Anterior cingulate cortex (tissue), 58 donors: Measurements from ENCODE around the gene COX6A2.
A peak's percentile ranks its signal among the peaks of the same experiment; 100 is the strongest.
"Not testable (repeated sequence)": the region's sequence is repeated elsewhere in the genome, so short reads cannot be mapped to it uniquely, and the experiment has no call there.

Experiments used
- DNase-seq, 58 donors: peaks; one replicate each; lab custom pipeline; 2025; lab: John Stamatoyannopoulos, UW

COX6A2 gene

DNA sequence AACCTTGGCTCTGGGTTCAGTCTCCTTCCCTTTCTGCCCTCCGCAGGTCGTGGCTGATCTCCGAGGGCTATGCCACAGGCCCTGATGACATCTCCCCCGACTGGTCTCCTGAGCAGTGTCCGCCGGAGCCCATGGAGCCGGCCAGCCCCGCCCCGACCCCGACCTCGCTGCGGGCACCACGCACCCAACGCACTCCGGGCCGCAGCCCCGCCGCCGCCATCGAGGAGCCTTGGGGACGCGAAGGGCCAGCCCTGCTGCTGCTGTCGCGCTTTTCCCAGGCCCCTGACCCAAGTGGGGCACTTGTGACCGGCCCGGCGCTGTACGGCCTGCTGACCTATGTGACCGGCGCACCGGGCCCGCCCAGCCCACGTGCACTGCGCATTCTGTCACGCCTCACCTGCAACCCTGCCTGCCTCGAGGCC lies 36.2 kb upstream of the COX6A2 start:
- DNase-seq, result no peak

DNA sequence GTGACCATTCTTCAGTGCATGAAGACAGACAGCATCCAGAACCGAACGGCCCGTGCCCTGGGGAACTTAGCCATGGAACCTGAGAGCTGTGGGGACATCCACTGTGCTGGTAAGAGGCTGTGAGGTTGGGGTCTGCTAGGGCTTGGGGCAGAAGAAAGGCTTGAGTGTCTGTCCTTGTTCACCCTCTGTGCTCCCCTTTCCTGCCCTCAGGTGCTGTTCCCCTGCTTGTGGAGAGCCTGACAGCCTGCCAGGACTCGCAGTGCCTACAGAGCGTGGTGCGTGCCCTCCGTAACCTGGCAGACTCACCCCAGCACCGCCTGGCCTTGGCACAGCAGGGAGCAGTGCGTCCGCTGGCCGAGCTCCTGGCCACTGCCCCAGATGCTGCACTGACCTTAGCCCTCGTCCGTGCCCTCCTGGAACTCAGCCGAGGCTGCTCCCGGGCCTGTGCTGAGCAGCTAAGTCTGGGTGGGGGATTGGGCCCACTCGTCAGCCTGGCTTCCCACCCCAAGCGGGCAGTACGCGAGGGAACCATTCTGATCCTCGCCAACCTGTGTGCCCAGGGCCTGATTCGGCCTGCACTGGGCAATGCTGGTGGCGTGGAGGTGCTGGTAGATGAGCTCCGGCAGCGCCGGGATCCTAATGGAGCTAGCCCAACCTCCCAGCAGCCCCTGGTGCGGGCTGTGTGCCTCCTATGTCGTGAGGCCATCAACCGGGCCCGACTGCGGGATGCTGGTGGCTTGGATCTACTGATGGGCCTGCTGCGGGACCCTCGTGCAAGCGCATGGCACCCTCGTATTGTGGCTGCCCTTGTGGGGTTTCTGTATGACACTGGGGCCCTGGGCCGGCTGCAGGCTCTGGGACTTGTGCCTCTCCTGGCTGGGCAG lies 34.0 kb upstream of the COX6A2 start:
- no peak for DNase-seq

DNA sequence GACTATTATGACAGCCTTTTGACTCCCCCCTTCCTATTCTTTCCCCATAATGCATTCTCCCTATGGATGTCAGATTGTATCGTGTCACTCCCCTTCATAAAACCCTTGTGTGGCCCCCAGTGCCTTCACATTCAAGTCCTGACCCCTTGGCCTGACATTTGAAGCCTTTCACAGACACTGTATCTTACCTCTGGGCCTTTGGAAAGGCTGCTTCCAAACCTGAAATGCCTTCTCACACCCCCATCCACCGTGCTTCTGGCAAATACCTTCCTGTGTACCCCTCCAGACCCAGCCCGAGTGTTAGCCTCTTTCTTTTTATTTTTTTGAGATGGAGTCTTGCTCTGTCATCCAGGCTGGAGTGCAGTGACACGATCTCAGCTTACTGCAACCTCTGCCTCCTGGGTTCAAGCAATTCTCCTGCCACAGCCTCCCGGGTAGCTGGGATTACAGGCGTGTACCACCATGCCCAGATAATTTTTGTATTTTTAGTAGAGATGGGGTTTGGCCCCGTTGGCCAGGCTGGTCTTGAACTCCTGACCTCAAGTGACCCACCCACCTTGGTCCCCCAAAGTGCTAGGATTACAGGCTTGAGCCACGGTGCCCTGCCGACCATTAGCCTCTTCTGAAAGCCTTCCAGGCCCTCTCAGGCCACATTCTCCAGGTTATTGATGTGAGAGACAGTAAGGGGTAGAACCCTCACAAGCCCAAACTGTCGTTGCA lies 33.2 kb upstream of the COX6A2 start:
- DNase-seq, result no peak

DNA sequence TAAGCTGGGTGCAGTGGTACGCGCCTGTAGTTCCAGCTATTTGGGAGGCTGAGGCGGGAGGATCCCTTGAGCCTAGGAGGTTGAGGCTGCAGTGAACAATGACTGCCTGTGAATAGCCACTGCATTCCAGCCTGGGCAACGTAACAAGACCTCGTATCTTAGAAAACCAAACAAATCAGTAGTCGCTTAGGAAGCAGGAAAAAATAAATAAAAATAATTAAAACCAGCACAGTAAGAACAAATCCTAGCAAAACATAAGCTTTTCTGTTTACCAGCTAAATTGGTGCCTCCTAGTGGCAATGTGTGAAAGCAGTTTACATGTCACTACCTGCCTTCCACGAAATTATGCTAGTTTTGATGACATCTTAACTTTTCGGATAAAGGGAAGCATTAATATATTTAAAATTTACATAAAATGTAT lies 32.4 kb upstream of the COX6A2 start:
- no peak for DNase-seq

DNA sequence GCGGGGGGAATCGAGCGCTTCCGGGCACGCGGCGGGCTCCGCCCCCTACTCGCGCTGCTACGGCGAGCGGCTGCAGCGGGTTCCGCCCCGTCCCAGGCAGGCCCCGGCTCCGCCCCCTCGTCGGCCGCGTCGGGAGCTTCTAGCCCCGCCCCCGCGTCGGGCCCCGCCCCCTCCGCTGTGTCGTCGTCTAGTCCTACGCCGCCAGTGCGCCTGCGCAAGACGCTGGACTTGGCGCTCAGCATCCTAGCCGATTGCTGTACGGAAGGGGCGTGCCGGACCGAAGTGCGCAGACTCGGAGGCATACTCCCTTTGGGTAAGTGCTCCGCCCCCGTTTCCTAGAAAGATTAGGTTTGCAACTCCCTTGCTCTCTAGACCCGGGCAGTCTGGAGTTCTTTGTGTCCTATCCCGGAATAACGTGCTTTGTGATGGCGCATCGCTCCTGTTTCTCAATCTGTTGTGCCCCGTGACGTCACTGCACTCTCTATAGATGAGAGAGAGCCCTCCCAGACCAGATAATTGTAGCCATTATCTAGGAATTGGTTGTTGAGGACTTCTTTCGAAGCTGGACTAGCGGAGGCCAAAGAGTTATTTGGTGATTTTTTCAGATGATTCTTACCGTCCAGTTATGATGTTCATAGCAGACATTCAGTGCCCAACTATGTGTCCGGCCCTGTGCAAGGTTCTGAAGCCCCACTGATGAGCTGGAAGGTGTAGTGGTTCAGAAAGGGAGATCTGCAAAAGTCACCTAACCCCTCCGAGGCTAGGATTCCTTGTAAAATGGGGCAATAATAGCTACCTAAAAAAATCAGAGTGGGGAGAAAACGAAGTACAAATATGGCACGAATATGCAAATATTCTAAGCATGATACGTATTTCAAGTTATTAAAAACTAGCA lies 31.8 kb upstream of the COX6A2 start:
- DNase-seq, result peak; percentile 92 to 100 (median 99)

DNA sequence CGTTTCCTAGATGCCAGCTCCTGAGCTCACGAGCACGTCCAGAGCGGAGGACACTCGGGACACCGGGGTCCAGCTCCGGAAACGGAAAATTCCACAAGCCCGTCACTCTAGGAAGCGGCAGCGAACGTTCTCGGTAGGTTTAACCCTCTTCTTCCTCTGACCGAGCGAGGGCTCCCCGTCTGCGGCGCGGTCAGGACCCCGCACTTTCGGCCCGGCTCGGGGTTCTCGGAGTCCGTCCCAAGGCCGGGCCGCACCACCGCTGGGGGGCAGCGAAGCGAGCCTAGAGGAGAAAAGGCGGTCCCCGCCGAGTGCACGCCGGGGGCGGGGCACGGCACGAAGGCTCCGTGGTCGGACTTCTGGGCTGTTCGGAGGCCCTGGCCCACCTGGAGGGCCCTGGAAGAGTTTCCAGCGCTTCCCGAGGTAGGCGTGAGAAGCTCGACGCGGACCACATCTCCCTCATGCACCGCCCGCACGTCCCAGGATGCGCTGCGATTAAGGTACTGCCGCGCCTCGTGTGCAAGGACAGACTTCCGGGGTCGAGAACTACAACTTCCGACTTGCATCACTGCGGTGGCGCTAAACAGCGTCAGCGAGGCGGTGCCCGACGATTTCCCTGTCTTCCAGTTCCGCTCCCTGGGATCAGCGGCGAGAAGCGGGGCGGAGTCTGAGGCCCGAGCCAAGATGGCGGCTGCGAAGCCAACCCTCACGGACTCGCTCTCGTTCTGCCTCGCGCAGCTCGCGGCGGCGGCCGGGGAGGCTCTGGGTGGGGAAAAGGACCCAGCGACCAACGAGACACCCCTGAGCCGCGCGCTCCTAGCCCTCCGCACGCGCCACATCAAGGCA lies 30.9 kb upstream of the COX6A2 start, which contains the start of gene ARMC5:
Gene ARMC5, plus strand, starts transcription at position 658 of the 843 bp plus-strand sequence. Its CDS starts 24 bp downstream, at position 682.
- DNase-seq, result peak; percentile 79 to 99 (median 97)

DNA sequence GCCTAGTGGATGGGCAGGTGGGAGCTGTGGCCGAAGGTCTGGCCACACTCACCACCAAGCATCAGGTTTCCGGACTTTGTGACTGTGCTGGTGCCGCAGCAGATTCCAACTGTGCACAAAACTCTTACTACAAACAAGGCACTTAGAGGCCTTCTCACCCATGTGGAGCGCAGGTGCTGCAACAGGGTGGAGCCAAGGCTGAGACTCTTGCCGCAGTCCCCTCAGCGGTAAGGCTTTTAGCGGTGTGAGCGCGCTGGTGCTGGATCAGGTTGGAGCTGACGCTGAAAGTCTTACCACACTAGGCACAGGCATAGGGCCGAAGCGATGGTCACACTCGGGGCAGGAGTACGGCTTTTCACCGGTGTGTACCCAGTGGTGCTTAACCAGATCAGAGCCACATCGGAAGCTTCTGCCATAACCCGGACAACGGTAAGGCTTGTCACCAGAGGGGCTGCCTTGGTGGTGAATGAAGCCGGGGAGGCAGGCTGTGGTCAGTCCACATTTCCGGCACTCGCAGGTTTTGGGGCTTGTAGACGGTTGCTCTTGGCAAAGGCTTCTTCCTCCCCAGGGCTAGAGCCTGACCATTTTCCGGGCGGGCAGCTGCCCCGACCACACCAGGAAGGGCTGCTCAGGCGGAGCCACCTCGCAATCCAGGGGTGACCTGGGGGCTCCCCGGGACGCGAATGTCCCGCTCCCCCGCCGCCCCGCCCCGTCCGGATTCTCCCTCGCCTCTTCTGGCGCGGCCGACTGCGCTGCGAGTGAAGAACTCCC lies 30.1 kb upstream of the COX6A2 start:
- peak in 15 of 58 donors; percentile 31 to 63 (median 50) for DNase-seq

DNA sequence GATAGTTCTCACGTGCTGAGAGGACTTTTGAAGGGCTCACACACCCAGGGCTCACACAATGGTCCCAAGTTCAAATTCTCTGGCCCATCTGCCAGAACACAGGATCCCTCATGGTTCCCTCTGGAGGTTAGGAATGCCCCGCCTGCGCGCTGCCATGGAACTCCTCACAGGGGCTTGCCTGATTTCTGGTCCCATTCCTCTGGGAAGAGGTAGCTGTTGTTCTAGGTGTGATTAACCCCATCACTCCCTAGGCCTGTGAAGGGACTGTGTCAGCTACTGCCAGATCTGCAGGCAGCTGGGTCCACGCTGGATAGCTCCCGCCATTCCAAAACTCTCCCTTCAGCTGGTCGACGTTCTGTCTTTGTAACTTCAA lies 28.8 kb upstream of the COX6A2 start:
- DNase-seq, result no peak

DNA sequence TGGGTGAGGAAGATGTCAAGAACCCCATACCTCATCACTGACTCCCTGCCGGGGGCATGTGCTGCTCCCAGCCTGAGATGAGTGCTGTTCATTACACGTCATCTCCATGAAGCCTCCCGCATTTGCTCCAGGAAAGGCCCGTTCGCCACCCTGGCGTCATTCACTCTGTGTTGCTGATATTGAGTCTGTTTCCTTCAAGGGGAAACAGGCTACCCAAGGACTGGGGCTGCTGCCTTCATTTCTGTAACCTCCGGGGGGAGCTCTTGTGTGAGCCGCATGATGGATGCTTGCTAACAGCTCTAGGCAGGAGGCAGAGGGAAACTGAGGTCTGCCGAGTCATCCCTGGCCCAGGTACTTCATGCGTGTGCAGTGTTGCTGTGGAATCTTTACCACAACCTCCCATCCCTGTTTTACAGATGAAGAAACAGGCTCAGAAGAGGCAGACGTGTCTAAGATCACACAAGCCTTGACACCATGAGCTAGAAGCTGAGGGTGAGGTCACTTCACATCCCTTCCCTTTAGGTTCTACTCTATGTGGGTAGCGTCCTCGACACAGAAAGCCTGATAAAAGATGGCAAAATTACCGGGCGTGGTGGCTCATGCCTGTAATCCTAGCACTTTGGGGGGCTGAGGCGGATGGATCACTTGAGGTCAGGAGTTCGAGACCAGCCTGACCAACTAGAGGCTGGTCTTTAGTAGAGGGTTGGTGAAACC lies 27.6 kb upstream of the COX6A2 start:
- no peak for DNase-seq

DNA sequence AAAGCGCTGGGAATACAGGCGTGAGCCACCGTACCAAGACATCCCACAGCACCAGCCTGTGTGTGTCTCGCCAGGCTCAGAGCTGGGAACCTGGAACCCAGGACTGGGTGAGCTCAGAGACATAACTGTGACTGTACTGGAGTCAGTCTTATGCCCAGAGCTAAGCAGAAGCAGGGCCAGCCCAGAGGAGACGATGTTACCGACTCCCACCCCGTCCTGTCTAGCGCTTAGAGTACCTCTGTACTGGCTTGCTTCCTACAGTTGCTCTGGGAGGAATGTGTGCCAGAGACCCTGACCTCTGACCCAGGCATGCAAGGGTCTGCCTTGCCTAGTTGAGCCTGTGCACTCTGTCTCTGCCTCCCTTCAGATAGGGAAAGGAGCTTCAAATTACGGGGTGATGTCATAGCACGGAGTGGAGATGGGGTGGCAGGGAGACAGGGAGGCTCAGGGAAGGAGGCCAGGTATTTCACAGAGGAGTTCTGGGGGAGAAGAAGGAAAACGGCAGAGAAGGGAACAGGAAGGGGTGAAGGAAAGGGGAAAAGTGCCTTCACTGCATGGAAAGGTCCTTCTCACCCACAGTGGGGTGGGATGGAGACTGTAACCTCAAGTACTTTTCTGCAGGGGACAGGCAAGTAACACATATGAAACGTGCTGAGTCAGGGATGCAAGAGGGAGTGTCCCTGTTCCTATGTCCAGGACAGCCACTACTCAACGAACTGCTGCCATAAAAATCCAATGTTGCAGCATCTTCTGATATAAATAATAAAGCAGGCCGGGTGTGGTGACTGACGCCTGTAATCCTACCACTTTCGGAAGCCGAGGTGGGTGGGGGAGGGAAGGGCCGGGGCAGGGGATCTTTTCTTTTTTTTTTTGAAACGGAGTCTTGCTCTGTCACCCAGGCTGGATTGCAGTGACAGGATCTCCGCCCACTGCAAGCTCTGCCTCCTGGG lies 25.4 kb upstream of the COX6A2 start:
- DNase-seq, result no peak

DNA sequence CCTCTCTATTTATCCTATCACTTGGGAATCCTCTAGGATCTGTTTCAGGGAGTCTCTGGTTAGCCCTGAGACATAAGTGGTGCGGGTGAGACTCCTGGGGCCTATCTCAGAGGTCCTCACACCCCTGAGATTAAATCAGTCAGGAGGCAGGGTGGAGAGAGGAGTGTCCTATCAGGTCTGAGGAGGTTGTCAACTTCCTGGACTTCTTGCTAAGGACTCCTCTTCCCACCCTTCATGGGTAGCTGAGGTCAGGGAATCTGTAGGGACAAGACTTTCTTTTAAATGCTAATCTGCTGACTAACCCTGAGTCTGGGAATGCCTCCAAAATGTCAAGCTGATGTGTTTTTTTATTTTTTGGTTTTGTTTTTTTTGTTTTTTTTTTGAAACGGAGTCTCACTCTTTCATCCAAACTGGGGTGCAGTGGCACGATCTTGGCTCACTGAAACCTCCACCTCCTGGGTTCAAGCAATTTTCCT lies 24.5 kb upstream of the COX6A2 start:
- peak in 1 of 58 donors; percentile 15 for DNase-seq

DNA sequence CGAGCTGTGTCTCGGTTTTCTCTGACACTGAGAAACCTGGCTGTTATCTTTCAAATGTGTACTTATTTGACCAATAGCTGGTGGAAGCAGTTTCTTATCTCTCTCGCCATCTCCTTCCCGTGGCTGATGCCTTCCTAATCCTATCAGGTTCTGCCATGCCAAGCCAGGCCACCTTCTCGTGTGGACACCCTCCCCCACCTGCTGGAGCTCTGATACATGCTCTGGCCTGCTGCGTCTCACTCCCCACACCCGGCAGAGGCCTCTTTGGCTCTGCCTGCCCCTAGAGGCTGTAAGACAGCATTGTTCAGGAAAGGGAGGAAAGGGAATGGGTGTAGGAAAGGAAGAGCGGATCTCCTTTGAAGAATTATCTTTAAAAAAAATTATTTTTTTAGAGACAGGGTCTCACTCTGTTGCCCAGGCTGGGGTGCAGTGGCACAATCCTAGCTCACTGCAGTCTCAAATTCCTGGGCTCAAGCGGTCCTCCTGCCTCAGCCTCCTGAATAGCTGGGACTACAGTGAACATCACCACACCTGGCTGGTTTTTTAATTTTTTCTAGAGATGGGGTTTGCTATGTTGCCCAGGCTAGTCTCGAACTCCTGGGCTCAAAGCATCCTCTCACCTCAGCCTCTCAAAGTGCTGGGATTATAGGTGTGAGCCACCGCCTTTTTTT lies 23.7 kb upstream of the COX6A2 start:
- peak in 26 of 58 donors; percentile 4 to 70 (median 27) for DNase-seq

DNA sequence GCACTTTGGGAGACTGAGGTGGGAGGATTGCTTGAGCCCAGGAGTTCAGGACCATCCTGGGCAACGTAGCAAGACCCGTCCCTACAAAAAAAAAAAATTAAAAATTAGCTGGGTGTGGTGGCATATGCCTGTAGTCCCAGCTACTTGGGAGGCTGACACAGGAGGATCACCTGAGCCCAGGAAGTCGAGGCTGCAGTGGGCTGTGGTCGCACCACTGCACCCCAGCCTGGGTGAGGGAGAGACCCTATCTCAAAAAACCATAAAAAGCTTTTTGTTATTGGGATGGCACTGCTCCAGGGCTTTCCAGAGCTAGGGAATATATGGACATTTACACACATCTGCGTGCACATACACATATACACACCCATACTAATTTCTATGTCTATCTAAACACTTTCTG lies 23.0 kb upstream of the COX6A2 start:
- no peak for DNase-seq

DNA sequence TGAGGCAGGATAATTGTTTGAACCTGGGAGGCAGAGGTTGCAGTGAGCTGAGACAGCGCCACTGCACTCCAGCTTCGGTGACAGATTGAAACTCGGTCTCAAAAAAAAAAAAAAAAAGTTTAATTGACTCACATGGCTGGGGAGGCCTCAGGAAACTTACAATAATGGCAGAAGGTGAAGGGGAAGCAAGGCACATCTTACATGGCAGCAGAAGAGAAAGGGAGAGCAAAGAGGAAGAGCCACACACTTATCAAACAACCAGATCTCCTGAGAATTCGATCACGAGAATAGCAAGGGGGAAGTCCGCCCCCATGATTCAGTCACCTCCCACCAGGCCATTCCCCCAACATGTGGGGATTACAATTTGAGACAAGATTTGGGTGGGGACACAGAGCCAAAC lies 17.8 kb upstream of the COX6A2 start:
- not testable (repeated sequence) for DNase-seq

DNA sequence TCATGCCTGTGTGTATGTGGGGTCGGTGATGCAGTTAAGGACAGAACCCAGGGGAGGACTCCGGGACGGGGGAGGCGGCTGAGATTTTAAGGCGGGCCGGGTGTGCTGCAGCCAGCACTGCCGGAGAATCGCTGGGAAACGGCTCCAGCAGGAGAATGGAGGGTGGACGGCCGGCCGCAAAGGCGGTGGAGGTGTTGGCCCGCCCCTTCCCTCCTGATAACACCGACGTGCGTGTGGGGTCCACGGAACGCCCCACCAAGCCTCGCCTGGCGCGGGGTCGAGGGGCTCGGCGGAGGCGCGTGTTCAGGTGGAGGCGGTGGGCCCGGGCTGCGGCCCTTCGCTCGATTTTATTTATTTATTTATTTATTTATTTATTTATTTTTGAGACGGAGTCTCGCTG lies 13.8 kb upstream of the COX6A2 start:
- no peak for DNase-seq

DNA sequence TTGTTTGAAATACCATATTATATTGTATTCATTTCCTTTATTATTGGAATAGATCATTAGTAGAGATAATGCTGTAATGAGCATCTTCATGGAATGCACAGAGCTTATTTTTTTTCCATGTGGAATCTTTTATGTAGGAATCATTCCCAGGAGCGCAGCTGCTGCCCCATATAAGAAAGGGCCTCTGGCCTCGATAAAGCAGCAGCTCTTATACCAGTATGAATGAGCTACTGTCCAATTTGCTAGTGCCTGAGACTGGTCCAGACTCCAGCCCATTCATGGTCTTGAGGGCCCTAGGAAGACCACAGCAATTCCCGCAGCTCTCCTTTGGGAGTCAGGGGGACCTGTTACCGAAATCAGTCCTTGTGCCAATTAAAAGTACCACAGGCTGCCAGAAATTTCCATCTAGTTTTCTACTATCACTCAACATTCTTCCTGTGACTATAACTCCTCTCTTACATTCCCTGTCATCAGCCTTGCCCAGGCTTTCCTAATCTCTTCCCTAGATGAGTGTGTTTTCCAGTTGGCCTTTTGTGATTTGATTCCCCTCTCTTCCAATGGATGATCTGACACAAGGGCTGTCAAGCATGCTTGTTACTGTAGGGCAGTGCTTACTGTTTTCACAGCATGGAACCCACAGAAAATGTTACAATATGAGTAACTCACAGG lies 12.5 kb upstream of the COX6A2 start:
- peak in 7 of 58 donors; percentile 8 to 45 (median 16) for DNase-seq
